GM03348 (cell line): Measurements from ENCODE around the gene ERC1.
"Not testable (repeated sequence)": the region's sequence is repeated elsewhere in the genome, so short reads cannot be mapped to it uniquely, and the experiment has no call there.

Experiments used
- DNase-seq: peaks from one replicate; pipeline ENCODE4 v3.0.0; 2012; ENCODE audit warnings: low spot score

The ERC1 gene

DNA sequence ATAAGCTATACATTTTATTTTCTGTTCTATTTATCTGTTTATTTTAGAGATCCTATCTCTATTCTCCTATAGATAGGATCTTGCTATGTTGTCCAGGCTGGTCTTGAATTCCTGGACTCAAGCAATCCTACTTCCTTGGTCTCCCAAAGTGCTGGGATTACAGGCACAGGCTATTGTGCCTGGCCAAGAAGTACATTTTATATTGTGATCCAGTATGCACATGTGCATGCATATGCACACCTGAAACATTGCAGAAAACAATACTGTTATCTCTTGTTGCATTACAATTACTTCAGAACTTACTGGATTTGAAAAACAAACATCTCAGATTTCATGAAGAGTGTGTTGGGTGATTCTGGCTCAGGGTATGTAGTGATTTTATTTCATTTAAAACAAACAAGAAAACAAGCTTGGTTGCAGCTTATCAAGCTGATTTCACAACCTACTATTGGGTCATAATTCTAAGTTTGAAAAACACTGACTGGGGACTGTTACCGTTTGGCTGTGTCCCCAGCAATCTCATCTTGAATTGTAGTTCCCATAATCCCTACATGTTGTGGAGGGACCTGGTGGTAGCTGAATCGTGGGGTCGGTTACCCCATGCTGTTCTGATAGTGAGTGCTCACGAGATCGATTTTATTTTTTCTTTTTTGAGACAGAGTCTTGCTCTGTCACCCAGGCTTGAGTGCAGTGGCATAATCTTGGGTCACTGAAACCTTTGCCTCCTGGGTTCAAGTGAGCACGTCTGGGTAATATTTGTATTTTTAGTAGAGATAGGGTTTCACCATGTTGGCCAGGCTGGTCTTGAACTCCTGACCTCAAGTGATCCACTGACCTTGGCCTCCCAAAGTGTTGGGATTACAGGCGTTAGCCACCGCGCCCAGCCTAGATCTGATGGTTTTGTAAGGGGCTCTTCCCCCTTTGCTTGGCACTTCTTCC is 31.3 kb downstream of the ERC1 start:
- no peak for DNase-seq

DNA sequence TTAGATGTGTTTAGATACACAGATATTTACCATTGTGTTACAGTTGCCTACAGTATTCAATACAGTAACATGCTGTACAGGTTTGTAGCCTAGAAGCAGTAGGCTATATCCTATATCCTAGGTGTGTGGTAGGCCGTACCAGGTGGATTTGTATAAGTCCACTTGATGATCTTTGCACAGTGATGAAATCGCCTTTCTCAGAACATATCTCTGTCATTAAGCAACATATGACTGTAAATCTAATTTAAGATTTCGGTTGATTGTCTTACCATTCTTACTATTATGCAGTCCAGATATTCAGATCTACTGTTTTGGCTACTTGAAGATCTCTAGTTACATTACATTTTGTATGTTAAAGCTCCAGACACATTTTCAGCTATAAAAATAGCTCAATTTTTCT is 39.8 kb downstream of the ERC1 start:
- DNase-seq, result no peak

DNA sequence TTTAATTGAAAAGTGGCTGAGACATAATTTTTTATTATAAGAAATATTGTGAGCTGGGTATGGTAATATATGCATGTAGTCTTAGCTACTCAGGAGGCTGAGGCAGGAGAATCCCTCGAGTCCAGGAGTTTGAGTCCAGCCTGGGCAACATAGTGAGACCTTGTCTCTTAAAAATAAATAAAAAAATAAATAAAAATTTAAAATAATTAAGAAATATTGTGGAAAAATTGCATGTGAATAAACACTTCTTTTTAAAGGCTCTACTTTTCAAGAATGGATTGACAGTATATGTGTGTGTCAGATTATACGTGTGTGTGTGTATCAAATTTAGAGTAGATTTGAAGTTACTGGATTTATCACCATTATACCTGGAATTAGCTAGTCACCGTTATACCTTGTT is 43.2 kb downstream of the ERC1 start:
- no peak for DNase-seq

DNA sequence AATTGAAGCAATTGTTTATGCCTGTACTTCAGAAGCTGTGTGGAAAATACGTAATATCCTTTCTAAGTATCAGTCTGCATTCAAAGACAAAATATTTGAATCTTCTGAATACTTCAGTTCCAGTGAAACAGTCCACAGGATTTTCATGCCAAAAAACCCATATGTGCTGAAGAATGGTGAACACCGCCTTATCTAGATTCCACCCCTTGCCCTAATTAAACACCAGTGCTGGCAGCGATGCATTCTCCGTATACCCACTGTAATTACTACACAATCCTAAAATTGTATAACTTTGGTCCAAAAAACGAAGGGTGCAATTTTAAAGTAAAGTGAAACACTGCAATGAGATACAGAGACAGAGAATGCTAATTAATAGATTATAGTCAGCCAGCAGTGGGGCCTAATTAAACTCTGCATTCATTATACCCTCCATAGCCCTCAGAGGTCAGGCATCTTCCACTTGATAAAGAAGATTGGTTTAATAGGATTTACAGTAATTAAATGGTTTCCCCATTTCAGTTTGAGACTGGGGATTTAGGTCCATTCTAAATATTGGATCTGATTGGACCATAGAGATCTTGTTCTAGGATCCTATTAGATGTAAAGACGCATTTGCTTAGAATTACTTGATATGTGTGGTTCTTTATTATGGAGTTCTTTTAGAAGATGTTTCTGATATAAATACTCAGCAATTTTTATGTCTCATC is 43.9 kb downstream of the ERC1 start:
- DNase-seq, result no peak

DNA sequence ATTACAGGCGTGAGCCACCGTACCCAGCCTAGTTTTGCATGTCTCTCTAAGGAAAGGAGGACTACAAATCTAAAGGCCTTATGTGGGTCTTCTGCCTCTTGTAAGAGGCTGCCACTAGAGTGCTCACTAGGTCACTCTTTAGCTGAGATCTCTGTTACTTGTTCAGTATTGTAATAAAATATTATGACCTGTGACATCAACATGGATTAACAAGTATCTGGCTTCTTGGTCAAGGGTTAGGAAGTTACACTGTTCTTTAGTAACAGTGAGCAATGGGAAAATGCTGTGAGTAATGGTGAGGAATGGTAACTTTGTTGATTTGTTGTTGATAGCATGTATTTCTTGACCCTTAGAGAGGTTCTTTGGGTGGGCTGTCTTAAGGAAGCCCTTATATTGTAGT is 50.5 kb downstream of the ERC1 start:
- no peak for DNase-seq

DNA sequence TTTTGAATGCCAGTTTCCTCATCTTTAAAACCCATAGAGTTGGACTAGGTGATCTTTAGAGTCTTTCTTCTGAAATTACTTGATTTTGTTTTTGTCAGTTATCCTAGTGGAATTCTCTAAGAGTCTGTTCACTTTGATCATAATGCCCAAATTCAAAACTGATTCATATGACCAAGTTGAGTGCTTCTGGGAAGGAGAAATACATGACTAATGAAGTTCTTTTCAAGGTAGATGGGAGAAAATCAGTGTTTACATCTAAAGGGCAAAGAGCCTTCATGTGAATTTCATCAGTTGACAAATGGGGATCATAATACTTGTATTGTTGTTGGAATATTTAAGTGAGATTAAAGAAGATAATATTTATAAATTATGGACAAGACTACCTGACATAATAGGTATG is 53.2 kb downstream of the ERC1 start:
- no peak for DNase-seq

DNA sequence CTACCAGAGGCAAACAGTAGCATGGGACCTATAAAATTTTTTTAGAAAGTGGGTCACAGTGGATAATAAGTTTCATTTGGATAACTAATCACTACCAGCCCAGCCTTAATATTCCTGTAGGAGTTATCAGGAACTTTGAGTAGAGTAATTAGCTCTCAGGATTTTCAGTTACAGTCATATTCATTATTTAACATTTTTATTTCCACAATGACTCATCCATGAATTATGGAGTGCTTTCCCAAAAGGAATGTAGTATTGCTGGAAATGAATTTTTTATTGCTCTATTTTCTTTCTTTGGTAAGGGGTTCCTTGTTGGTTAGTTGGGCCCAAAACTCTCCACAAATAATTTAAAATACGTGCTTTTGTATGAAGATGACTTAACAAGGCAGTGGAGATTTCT is 53.7 kb downstream of the ERC1 start:
- DNase-seq, result peak; percentile 67

DNA sequence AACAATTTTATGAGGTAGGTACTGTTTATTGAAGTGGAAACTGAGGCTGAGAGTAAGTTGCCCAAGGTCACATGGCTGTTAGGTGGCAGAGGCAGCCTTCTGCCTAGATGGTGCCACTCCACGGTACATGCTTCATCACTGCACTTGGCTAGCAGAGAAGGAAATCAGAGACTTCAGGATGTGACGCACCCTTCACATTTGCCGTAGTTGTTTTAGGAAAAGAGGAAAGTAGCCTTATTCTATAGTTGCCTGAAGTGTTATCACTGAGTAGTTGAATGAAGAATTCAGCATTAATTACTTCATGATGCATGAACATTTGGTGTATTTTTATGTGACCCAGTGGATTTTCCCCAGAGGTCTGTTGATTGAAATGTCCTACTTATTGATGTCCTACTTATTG is 55.7 kb downstream of the ERC1 start:
- DNase-seq, result no peak

DNA sequence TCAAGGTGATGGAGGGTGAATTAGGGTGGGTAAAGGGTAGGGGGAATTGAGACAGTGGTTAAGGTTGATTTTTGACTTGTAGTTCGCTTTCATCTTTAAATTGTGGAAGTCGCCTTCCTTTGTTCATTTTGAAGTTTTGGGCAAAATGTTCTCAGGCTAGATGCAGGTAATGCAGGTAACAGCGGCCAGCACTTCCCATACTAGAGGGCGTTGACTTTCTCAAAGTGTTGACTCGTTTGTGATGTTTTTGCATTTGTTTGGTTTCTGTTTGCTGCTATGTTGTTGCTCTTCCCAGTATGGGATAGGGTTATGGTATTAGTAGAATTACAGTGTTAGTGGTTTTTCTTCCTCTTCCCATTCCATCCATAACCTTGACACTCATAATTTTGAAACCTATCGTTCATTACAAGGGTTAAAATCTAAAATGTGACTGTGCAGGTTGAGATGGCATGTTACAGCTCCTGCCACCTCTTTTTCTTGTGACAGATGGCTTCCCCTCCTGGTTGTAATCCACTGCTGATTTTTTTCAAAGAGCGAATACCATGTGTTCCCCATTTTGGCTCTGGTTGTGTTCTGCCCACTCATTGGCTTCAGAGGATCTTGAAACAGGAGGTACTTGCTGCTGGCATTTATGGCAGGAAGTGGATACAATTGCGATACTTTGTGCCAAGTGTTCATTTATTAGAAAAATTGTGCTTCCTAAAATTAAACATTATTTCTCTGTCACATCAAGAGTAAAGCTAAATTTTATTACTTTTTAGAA is 57.1 kb downstream of the ERC1 start:
- DNase-seq, result peak; percentile 39

DNA sequence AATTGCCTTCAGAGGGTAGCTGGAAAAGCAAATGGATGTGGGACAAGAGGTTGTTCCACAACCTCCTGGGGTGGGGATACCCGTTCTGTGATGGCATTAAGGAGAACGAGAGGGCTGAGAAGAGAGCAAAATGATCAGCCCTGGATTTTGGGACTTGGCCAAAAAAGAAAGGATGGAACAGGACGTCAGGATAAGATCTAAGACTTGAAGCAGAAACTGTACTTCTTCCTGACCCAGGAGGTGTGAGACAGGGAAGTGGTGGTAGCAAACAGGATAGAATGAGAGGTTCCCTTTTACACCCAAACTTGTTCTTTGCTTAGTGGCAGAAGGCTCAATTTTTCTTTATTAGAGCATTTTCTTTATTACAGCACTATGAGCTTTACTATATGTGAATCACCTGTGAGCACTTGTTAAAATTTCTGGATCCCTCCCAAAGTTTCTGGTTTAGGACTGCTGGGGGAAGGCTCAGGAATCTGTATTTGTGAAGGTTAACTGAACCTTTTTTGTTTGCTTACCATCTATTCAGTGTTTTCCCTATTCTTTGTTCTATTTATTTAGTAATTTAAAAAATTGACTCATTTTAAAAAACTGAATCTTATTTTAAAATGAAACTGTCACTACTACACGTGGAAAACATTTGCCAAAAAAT is 59.2 kb downstream of the ERC1 start:
- no peak for DNase-seq

DNA sequence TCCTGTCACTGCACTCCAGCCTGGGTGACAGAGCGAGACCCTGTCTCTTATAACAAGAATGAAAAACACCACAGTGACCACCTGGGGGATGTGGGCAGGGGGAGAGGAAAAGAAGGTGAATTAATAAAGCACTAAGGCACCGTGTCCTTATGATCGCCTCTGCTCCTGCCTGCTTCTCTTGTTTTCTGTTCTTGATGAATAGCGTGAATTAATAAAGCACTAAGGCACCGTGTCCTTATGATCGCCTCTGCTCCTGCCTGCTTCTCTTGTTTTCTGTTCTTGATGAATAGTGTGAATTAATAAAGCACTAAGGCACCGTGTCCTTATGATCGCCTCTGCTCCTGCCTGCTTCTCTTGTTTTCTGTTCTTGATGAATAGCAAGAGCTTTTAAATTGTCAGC is 60.6 kb downstream of the ERC1 start:
- DNase-seq, result not testable (repeated sequence)

DNA sequence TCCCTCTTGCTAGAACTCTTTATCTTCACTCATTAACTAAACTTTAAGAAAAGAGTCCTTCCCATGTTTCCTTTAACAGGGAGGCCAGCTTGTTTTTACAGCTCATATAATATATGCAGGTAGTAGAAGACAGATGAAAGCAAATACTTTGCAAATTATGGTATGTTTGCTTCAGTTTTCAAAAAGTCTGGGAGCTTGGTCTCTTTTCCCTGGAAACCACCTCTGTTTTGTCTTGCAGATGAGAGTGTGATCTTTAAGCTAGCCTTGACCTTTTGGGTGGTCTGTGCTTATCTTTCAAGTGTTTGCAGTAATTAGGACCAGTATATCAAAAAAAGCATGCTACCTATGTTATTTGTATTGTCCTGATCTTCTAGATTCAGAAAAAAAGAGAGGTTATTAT is 62.7 kb downstream of the ERC1 start:
- no peak for DNase-seq

DNA sequence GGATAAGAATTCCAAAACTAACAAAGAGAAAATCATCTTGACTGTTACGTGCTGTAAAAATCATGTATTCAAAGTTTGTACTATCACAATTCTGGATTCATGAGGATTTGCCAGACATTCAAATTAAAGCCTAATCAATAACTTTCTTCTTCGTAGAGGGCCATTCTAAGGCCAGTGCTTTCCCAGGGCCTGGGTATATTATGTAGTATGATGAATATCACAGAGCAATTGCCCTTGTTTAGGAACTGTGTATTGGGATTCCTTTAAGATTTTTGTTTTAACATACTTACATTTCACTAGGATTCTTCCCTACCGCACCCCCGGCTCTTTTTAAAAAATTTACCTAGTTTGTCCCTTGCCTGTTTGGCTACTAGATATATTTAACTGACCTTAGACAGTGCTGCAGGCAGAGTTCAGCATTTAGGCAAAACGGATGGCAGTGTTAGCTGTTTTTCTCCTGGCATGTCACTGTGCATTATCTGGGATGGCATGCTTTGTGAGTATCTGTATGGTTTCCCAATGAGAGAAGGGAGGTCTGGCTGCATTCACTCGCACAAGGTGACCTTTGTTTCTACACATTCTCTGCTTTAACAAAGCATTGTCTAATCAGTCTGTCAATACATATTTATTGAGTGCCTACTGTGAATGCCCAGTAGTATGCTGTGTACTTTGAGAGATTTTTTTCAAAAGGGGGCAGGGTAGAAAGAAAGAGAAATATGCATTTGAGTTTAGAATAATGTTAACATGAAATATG is 63.3 kb downstream of the ERC1 start:
- DNase-seq, result no peak

DNA sequence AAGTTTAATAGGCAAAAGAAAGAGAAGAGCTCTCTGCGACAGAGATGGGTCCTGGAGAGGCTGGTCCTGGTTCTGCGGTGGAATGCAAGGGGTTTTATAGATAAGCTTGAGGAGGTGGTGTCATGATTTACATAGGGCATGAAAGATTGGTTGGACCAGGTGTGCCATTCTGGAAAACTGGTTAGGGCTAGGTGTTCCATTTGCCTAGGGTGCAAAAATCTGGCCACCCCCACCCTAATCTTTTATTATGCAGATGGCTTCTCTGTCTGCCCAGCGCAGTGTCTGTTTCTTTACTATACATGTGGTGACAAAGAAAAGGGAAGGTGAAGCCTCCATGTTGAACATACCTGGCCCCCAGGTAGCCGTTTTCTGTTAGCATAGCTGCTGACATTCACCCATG is 65.4 kb downstream of the ERC1 start:
- DNase-seq, result no peak

DNA sequence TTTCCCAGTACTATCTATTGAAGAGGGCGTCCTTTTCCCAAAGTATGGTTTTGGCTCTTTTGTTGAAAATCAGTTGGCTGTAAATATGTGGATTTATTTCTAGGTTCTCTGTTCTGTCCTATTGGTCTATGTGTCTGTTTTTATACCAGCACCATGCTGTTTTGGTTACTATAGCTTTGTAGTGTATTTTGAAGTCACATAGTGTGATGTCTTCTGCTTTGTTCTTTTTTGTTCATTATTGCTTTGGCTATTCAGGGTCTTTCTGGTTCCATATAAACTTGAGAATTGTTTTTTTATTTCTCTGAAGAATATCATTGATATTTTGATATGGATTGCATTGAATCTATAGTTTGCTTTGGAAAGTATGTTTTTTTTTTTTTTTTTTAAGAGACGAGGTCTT is 67.4 kb downstream of the ERC1 start:
- no peak for DNase-seq

DNA sequence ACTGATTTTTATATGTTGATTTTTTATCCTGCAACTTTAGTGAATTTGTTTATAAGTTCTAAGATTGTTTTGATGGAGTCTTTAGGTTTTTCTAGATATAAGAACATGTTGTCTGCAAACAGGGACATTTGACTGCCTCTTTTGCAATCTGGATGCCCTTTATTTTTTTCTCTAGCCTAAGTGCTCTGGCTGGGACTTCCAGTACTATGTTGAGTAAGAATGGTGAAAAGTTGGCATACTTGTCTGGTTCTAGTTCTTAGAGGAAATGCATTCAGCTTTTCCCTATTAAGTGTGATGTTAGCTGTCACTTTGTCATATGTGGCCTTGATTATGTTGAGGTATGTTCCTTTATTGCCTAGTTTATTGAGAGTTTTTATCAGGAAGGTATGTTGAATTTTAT is 68.1 kb downstream of the ERC1 start:
- DNase-seq, result no peak

DNA sequence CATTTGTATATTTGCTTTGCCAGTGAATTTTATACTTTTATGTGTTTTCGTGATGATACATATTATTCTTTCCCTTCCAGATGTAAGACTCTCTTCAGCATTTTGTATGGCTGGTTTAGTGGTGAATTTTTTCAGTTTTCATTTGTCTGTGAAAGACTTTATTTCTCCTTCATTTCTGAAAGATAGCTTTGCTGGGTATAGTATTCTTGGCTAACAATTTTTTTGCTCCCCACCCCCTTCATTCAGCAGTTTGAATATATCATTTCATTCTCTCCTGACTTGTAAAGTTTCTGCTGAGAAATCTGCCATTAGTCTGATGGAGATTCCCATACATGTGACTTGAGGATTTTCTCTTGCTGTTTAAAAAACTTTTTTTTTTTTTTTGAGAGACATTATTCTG is 72.8 kb downstream of the ERC1 start:
- no peak for DNase-seq

DNA sequence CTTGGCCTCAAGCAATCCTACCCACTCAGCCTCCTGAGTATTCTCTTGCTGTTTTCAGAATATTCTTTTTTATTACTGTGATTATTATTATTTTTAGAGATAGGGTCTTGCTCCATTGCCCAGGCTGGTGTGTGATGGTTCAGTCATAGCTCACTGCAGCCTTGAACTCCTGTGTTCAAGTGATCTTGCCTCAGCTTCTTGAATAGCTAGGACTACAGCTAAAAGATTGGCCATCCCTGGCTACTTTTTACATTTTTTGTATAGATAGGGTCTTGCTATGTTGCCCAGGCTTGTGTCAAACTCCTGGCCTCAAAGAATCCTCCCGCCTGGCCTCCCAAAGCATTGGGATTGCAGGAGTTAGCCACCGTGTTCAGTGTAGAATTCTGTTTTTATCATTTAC is 73.3 kb downstream of the ERC1 start:
- DNase-seq, result no peak

DNA sequence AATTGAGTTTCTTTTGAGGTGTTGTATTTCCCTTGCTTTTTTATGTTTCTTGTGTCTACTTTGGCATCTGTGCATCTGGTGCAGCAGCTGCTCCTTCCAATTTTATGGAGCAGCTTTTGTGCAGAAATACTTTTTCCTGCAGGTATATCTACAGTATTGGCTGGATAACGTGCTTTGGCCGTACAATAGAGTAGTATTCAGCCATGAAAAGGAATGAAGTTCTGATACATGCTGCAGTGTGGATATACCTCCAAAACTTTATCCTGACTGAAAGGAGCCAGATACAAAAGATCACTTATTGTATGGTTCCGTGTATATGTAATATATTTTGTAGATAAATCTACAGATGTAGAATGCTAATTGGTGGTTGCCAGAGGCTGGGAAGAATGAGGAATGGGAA is 74.6 kb downstream of the ERC1 start:
- no peak for DNase-seq

DNA sequence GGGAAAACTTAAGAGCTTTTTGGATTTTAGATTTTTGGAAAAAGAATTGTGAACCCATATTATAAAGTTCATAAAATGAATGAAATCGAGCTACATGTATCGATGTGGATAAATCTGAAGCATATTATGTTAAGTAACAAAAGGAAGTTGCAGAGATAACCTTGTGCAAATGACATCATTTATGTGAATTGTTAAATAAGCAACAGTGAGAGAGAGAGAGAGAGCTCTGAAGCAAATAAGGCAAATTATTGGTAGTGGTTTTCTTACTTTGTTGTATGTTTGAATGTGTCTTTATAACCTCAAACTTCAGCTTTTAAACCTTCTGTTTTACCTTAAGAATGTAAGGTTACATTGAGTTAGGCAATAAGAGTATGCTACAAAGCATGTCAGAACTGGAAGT is 78.8 kb downstream of the ERC1 start:
- no peak for DNase-seq

DNA sequence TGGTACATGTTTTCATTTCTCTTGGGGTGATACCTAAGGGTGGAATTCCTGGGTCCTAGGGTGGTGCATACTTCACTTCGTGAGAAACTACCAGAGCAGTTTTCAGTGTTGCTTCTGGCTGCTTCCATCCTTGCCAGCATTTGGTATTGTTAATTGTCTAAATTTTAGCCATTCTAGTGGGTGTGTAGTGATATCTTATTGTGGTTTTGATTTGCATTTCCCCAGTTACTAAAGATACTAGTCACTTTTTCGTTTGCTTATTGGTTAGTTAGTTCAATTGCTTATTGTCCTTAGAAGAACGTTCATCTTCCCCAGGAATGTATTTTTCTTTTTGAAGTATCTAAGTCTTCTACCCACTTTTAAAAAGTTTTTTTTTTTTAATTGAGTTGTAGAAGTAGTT is 80.2 kb downstream of the ERC1 start:
- no peak for DNase-seq

DNA sequence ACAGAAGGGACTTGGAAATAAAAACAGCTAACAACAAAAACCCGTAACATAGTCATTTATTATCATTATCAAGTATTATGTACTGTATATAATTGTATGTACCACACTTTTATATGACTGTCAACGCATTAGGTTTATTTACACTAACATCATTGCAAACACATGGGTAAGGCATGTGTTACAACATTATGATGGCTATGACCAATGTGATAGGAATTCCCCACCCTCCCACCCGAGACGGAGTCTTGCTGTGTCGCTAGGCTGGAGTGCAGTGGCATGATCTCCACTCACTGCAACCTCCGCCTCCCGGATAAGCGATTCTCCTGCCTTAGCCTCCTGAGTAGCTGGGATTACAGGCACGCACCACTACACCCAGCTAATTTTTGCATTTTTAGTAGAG is 82.6 kb downstream of the ERC1 start:
- DNase-seq, result no peak
